Upper lobe of right lung (tissue), 1 donor: Measurements from ENCODE around the gene TNKS2. TPM values are rescaled to one million over a fixed set of nuclear protein-coding genes. Genes with fewer than 3 reads are reported as not detected.
A peak's percentile ranks its signal among the peaks of the same experiment; 100 is the strongest.

ENCODE experiments used
- ATAC-seq: fragments of 200-7000 bp; cut with Tn5 transposase; one replicate; pipeline ENCODE4 v1.9.1; 2020; ENCODE audit warnings: mild to moderate bottlenecking, moderate library complexity
- DNase-seq: peaks from one replicate; pipeline ENCODE4 v3.0.0-alpha.2; 2020
- H3K27ac ChIP-seq: fragments of 200-600 bp; one replicate; pipeline ENCODE4 v1.8.0; 2022
- H3K27me3 ChIP-seq: fragments of 200-600 bp; one replicate; pipeline ENCODE4 v1.8.0; 2022; ENCODE audit warnings: mild to moderate bottlenecking
- H3K36me3 ChIP-seq: fragments of 200-600 bp; one replicate; pipeline ENCODE4 v1.8.0; 2022
- H3K4me1 ChIP-seq: fragments of 200-600 bp; one replicate; pipeline ENCODE4 v1.8.0; 2022
- H3K4me3 ChIP-seq: fragments of 200-600 bp; one replicate; pipeline ENCODE4 v1.8.0; 2022; ENCODE audit warnings: mild to moderate bottlenecking
- H3K9me3 ChIP-seq: fragments of 200-600 bp; one replicate; pipeline ENCODE4 v1.8.0; 2022
- CTCF ChIP-seq: fragments of 200-600 bp; IDR thresholded peaks from one replicate; pipeline ENCODE4 v1.8.0; 2022; ENCODE audit warnings: antibody characterized with exemption
- intact Hi-C: fragments of 100-400 bp; cut with DNase I; formaldehyde crosslinking; loops from one replicate; pipeline ENCODE4 v1.11.0; 2022
- total RNA-seq: library from RNA; stranded (reverse); fragmentation: NEBNext Ultra II Directional; extraction: Animal tissue kit (Norgen Biotek cat#: 25700); gene quantifications from one replicate; pipeline ENCODE4 v1.2.1, GENCODE V29; 2021
- donor health status: DM: no; HTN: yes; CAD: no; lungs with severe emphysema.

Gene TNKS2
- total RNA-seq, 1 donor from 2014 or later, result 40.5 TPM

GRCh38 chr10:91897421-91897820, 99.2 kb downstream of the TNKS2 start:
- ATAC-seq (no peak), DNase-seq (no peak)
- no peak for TF ChIP-seq CTCF
- no peaks in the 10 kb centered on the region for H3K4me1 ChIP-seq
- no peak overlapping the region for H3K27ac ChIP-seq
- intact Hi-C loops, result no loop called here
- no peaks in the 10 kb centered on the region for H3K27me3 ChIP-seq
- no peaks in the 10 kb centered on the region for H3K36me3 ChIP-seq
- H3K4me3 ChIP-seq, result no peak overlapping the region
- H3K9me3 ChIP-seq, result no peaks in the 10 kb centered on the region

- Histone ChIP-seq H3K27ac (no peak overlapping the region), H3K9me3 (no peaks in the 10 kb centered on the region), H3K27me3 (no peaks in the 10 kb centered on the region), H3K4me1 (no peaks in the 10 kb centered on the region), H3K4me3 (no peak overlapping the region), H3K36me3 (no peaks in the 10 kb centered on the region)
- intact Hi-C loops, result no loop called here
- TF ChIP-seq CTCF, result no peak
- peak; percentile 91 for ATAC-seq
- DNase-seq, result no peak
Measured at GRCh38 chr10:91901784-91902677, 103.8 kb downstream of the TNKS2 start.

DNA sequence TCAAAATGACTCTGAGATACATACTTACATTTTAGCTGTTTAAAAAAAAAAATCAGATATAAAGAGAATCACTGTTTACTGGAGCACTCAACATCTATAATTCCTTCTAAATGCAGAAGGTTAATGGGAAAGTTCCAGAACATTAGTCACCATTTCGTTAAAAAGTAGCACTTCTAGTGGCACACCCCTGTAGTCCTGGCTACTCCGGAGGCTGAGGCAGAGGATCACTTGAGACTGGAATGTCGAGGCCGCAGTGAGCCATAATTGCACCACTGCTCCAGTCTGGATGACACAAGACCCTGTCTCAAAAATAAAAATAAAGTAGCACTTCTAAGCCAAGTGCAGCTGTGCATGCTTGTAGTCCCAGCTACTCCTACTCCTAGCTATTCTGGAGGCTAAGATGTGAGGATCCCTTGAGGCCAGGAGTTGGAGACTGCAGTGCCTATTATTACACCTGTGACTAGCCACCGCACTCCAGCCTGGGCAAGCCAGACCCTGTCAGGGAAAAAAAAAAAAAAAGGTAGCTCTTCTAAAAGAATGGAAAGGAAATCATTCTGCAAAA, 108.9 kb downstream of the TNKS2 start:
- TF ChIP-seq CTCF, result no peak
- no peaks in the 10 kb centered on the region for H3K27me3 ChIP-seq
- intact Hi-C loops, result no loop called here
- H3K4me1 ChIP-seq, result peaks cover 8% of the 10 kb centered on the region
- H3K36me3 ChIP-seq, result no peaks in the 10 kb centered on the region
- ATAC-seq (no peak), DNase-seq (no peak)
- H3K9me3 ChIP-seq, result no peaks in the 10 kb centered on the region
- H3K27ac ChIP-seq, result no peak overlapping the region
- no peak overlapping the region for H3K4me3 ChIP-seq

DNA sequence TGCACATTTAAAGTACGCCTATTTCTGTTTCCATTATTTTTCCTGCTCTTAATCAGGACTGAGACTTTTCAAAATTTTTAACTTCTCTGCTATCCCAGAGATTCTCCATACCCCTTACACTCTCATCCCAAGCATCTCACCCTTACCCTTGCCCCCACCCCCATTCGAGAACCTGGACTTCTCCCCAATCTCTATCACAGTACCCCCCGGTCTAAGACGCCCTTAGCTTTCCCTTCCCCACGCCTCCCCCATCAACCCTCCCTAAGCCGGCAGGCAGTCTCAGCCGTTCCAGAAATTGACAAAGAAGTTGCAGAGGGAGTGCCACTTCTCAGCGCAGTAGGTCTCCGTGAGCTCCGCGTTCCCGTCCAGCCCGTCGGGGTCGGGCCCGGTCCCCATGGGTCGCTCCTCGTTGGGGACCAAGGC, 109.7 kb downstream of the TNKS2 start:
- no peaks in the 10 kb centered on the region for H3K9me3 ChIP-seq
- H3K36me3 ChIP-seq, result no peaks in the 10 kb centered on the region
- peak overlapping the region; percentile 64 for H3K27ac ChIP-seq
- ATAC-seq (no peak), DNase-seq (no peak)
- H3K4me1 ChIP-seq, result peaks cover 8% of the 10 kb centered on the region
- H3K27me3 ChIP-seq, result no peaks in the 10 kb centered on the region
- intact Hi-C loops, result no loop called here
- no peak for TF ChIP-seq CTCF
- peak overlapping the region; percentile 78 for H3K4me3 ChIP-seq

DNA sequence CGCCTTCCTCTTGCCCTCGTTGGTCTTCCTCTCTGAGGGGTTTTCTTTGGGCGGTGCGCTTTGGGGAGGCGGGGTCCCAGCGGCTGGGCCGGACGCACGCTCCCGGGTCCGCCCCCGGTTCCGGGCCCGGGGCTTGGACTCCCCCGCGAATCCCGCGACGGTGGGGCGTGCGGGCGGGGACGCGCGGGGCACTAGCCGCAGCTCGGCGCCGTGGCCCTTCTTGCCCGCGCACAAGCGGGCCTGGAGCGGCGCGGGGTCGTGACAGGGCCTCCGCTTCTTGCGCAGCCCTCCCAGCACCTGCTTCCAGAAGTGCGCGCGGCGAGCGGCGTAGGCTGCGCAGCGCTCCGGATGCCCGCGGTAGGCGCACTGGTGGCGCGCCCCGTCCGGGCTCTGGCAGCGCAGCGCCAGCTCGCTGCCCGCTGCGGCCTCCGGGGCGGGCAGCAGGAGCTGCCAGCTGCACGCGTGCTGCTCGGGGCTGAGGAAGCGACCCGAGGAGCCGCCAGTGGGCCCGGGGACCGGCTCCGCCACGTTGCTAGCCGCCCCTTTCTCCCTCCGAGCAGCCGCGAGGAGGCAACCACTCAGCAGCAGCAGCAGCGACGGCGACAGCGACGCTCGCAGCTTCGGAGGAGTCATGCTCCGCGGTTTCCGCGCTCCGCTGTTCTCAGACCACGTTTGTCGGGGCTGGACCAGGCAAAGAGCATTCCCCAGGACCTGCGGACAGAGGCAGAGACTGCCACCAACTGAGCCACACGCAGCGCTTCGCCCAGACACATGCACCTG, 110.3 kb downstream of the TNKS2 start:
- TF ChIP-seq CTCF, result peak; percentile 55
- ATAC-seq, result peak; percentile 97
- Histone ChIP-seq H3K4me3 (peak overlapping the region; percentile 78), H3K27me3 (no peaks in the 10 kb centered on the region), H3K27ac (peak overlapping the region; percentile 64), H3K9me3 (no peaks in the 10 kb centered on the region), H3K36me3 (no peaks in the 10 kb centered on the region), H3K4me1 (peaks cover 8% of the 10 kb centered on the region)
- intact Hi-C loops, result no loop called here
- DNase-seq, result peak; percentile 90
